ENCODE data around the gene ANKAR. TPM values are rescaled to one million over a fixed set of nuclear protein-coding genes. Genes with fewer than 3 reads are reported as not detected.

The ANKAR gene
- total RNA-seq, 1 donor = 14.9 TPM

DNA sequence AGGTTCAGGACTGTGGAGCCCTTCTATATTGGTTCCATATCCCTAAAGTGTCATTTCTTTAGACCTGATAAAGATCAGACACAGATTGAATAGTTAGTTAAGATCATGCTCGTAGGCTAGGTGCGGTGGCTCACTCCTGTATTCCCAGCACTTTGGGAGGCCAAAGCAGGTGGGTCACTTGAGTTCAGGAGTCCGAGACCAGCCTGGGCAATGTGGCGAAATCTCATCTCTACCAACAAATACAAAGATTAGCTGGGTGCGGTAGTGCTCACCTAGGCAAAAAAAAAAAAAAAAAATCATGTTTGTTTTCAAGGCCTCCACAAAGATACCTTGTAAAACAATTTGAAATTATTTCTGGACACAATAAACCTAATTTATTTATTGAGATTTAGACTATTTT is 4.6 kb upstream of the ANKAR start:
- TF ChIP-seq, protein P1, sequence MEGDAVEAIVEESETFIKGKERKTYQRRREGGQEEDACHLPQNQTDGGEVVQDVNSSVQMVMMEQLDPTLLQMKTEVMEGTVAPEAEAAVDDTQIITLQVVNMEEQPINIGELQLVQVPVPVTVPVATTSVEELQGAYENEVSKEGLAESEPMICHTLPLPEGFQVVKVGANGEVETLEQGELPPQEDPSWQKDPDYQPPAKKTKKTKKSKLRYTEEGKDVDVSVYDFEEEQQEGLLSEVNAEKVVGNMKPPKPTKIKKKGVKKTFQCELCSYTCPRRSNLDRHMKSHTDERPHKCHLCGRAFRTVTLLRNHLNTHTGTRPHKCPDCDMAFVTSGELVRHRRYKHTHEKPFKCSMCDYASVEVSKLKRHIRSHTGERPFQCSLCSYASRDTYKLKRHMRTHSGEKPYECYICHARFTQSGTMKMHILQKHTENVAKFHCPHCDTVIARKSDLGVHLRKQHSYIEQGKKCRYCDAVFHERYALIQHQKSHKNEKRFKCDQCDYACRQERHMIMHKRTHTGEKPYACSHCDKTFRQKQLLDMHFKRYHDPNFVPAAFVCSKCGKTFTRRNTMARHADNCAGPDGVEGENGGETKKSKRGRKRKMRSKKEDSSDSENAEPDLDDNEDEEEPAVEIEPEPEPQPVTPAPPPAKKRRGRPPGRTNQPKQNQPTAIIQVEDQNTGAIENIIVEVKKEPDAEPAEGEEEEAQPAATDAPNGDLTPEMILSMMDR (IDR thresholded peaks at IDR 0.05; ENCODE audit: insufficient read depth, low read length) = no peak
- no peak for DNase-seq (ENCODE audit: low read depth)
- no peak overlapping the region for H3K4me3 ChIP-seq (ENCODE audit: low read depth, low read length)

DNA sequence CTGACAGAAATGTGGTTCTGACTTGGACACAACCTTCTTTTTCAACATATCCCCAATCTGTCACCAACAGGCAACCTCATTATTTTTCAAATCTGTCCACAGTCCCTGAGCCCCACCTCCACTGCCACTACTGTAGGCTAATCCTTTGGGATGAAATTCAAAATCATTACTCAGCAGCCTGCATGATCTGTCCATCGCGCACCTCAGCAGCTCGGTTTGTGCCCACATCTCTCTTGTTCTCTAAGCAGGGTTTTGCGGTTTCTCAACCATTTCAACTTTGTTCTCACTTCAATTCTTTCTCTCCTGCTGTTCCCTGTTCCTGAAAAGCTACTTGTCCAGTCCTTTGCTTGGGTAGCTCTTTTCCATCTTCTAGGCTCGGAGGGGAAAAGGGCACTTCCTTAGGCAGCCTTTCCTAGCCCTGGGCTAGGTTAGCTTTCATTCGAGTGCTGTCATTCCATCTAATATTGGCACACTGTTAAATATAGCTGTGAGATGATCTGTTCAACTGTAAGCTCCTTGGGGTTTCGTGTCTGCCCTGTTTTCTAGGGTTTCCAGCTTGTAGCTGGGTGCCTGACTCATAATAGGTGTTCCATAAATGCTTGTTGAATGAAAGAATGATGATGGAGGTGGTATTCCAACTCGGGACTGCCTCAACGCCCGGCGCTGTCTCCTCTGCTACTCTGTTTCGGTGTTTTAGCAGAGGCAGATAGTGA is 653 bp upstream of the ANKAR start:
- peak overlapping the region; percentile 83 for H3K4me3 ChIP-seq (ENCODE audit: low read depth, low read length)
- no peak for DNase-seq (ENCODE audit: low read depth)

GRCh38 chr2:189676471-189676870 is 2.0 kb downstream of the ANKAR start:
- TF ChIP-seq, protein P1 (IDR thresholded peaks at IDR 0.05; ENCODE audit: insufficient read depth, low read length) = no peak
- DNase-seq (ENCODE audit: low read depth) = no peak
- H3K4me3 ChIP-seq (ENCODE audit: low read depth, low read length) = no peak overlapping the region

More for the DNA sequence above, 653 bp upstream of the ANKAR start:
- TF ChIP-seq, protein P1 (IDR thresholded peaks at IDR 0.05; ENCODE audit: insufficient read depth, low read length) = no peak

GRCh38 chr2:189679226-189679625 is 4.8 kb downstream of the ANKAR start:
- TF ChIP-seq, protein P1 (IDR thresholded peaks at IDR 0.05; ENCODE audit: insufficient read depth, low read length) = no peak
- no peak for DNase-seq (ENCODE audit: low read depth)
- H3K4me3 ChIP-seq (ENCODE audit: low read depth, low read length) = no peak overlapping the region

- no peak overlapping the region for H3K4me3 ChIP-seq (ENCODE audit: low read depth, low read length)
- DNase-seq (ENCODE audit: low read depth) = no peak
- TF ChIP-seq, protein P1 (IDR thresholded peaks at IDR 0.05; ENCODE audit: insufficient read depth, low read length) = no peak
These were observed 6.7 kb downstream of the ANKAR start for GRCh38 chr2:189681203-189681602.

DNA sequence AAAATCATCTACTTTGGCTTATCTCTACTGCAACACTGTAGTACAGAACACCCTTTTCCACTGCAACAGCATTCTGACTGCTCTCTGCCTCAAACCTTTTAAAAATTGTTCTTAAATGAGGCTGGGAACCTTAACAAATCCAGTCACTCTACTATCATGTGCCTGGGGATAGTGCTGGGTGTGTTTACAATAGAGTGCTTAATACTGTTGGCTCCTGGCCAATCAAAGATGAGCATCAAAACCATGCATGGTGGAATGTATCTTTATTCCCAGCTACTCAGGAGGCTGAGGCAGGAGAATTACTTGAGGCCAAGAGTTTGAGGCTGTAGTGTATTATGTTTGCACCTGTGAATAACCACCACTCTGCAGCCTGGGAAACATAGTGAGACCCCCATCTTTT is 7.4 kb downstream of the ANKAR start:
- no peak overlapping the region for H3K4me3 ChIP-seq (ENCODE audit: low read depth, low read length)
- DNase-seq (ENCODE audit: low read depth) = no peak
- TF ChIP-seq, protein P1 (IDR thresholded peaks at IDR 0.05; ENCODE audit: insufficient read depth, low read length) = no peak

DNA sequence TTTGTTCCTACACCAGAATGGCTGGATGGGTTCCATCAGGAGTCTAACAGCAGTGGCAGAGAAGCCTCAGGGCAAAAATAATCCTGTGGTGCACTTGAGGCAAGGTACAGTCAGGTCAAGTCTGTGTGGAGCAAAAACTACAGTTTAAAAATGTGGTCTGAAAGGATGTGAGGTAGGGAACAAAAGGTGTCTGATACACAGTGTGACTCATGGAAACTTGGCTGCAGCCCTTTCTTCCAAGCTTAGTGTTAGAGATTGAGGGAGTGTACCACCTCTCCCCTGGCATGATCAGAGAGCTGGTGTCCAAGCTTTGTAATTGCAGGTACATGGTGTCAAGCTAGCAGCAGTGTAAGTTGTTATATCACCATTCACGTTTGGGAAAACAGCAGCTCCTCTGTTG is 8.9 kb downstream of the ANKAR start:
- no peak for DNase-seq (ENCODE audit: low read depth)
- TF ChIP-seq, protein P1 (IDR thresholded peaks at IDR 0.05; ENCODE audit: insufficient read depth, low read length) = no peak
- no peak overlapping the region for H3K4me3 ChIP-seq (ENCODE audit: low read depth, low read length)

Measured in fibroblast of the aortic adventitia (primary cell).